Gastrocnemius medialis (tissue), 4 donors: ENCODE measurements around the gene ATRIP. TPM values are rescaled to one million over a fixed set of nuclear protein-coding genes. Genes with fewer than 3 reads are reported as not detected.
A peak's percentile ranks its signal among the peaks of the same experiment; 100 is the strongest.

Experiments used
- ATAC-seq, 2 donors: fragments of 150-250 bp; one replicate each; pipeline ENCODE4 v1.9.1; 2016
- DNase-seq, 2 donors: peaks; one replicate each; pipeline ENCODE4 v3.0.0-alpha.2; 2019
- H3K27ac ChIP-seq, 4 donors: fragments of 200-600 bp; sonication (generic); 1 replicate in 1 of 4; 2 replicates in 3 of 4; pipeline ENCODE4 v1.5.1; 2016 to 2018; ENCODE audit warnings: mild to moderate bottlenecking in 2 of 4, moderate library complexity in 1 of 4
- H3K27me3 ChIP-seq, 3 donors: fragments of 200-600 bp; sonication (generic) in 2 of 3; 1 replicate in 1 of 3; 2 replicates in 2 of 3; pipeline versions ENCODE4 v1.5.1 to v1.6.0; 2016 to 2019; ENCODE audit warnings: mild to moderate bottlenecking in 1 of 3, moderate library complexity in 1 of 3
- H3K36me3 ChIP-seq, 2 donors: fragments of 200-600 bp; sonication (generic) in 1 of 2; one replicate each; pipeline ENCODE4 v1.5.1; 2017 to 2018
- H3K4me1 ChIP-seq, 2 donors: fragments of 200-600 bp; sonication (generic) in 1 of 2; one replicate each; pipeline ENCODE4 v1.5.1; 2016 to 2017; ENCODE audit warnings: mild to moderate bottlenecking in 2 of 2
- H3K4me3 ChIP-seq, 4 donors: fragments of 200-600 bp; sonication (generic) in 3 of 4; 1 replicate in 1 of 4; 2 replicates in 3 of 4; pipeline ENCODE4 v1.5.1; 2016 to 2019; ENCODE audit warnings: mild to moderate bottlenecking in 2 of 4
- H3K9me3 ChIP-seq, 3 donors: fragments of 200-600 bp; sonication (generic) in 2 of 3; 1 replicate in 1 of 3; 2 replicates in 2 of 3; pipeline ENCODE4 v1.5.1; 2016 to 2019
- POLR2A ChIP-seq, 2 donors: fragments of 450-650 bp; IDR thresholded peaks; one replicate each; pipeline ENCODE4 v1.6.1; 2017; ENCODE audit warnings: antibody characterized with exemption in 2 of 2, mild to moderate bottlenecking in 2 of 2, moderate library complexity in 2 of 2
- in situ Hi-C, 4 donors: fragments of 200-750 bp; cut with MboI; loops; one replicate each; pipeline versions ENCODE4 v1.15.0 to v1.8.0; 2017; ENCODE audit warnings: low sequenced_read_pairs in 4 of 4
- intact Hi-C: fragments of 100-400 bp; cut with DNase I; formaldehyde crosslinking; loops from one replicate; pipeline ENCODE4 v1.15.1; 2023; ENCODE audit warnings: low total_unique reads
- total RNA-seq, 4 donors: library from RNA; depleted of rRNA; stranded (reverse); fragments of >200 nt; gene quantifications; one replicate each; pipeline versions ENCODE4 v1.1.0 to v1.2.3, GENCODE V29; 2016
- TF ChIP-seq, protein P1 (sequence below), 5 experiments: fragments of 450-650 bp in 3 of 5; fragments of 200-600 bp in 2 of 5; sonication (generic) in 2 of 5; IDR thresholded peaks in 4 of 5; conservative IDR thresholded peaks in 1 of 5; 1 replicate in 4 of 5; 2 replicates in 1 of 5; pipeline ENCODE4 v1.5.1; 2016 to 2019; ENCODE audit warnings: antibody characterized with exemption in 5 of 5, mild to moderate bottlenecking in 3 of 5, moderate library complexity in 3 of 5

ATRIP gene
- total RNA-seq, 4 donors from 2014 or later, result 4.8 to 7.2 (median 7.0) TPM

DNA sequence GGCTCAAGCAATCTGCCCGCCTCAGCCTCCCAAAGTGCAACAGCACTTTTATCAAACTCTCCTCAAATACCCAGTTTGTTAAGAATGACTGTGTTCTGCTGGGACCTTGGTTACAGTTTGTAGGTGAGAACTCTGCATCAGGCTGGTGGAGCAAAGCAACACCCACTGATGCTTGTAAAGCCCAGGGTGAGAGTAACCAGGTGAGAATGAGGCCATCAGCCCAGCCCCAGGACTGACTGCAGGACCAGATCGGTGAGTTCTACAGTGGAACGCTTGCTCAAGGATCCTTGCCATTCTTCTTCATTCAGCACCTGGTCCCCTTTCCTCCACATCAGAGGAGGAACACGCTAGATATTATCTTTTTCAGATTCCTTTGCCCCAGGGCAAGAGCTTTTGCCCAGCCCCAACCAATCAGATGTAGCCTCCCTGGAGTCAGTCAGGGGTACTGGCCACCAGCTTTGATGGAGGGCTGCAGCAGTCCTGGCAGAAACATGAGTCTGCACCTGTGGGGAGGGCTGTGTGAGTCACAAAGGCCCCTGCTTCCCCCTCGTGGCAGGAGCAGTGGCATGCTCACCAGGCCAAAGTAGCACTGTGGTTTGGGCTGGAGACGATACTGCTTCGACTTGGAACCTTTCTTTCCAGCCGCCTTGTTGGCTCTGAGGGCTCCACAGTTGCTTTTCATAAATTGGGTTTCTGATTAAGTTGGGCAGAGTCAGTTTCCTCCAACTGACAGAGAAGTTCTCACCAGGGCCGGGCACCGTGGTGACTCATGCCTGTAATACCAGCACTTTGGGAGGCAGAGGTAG lies 60.9 kb downstream of the ATRIP start:
- peaks cover 23 to 24% of the 10 kb centered on the region in 2 donors for H3K4me1 ChIP-seq
- H3K36me3 ChIP-seq, result no peaks in the 10 kb centered on the region
- peak in 1 of 2 donors; percentile 58 for ATAC-seq
- TF ChIP-seq POLR2A (IDR thresholded peaks at IDR 0.05), result no peak
- TF ChIP-seq, protein P1, sequence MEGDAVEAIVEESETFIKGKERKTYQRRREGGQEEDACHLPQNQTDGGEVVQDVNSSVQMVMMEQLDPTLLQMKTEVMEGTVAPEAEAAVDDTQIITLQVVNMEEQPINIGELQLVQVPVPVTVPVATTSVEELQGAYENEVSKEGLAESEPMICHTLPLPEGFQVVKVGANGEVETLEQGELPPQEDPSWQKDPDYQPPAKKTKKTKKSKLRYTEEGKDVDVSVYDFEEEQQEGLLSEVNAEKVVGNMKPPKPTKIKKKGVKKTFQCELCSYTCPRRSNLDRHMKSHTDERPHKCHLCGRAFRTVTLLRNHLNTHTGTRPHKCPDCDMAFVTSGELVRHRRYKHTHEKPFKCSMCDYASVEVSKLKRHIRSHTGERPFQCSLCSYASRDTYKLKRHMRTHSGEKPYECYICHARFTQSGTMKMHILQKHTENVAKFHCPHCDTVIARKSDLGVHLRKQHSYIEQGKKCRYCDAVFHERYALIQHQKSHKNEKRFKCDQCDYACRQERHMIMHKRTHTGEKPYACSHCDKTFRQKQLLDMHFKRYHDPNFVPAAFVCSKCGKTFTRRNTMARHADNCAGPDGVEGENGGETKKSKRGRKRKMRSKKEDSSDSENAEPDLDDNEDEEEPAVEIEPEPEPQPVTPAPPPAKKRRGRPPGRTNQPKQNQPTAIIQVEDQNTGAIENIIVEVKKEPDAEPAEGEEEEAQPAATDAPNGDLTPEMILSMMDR (IDR thresholded peaks at IDR 0.05 in 4 of 5, conservative IDR thresholded peaks at IDR 0.05 in 1 of 5), result peak; percentile 30 to 69 (median 55)
- no peaks in the 10 kb centered on the region for H3K27me3 ChIP-seq
- H3K9me3 ChIP-seq, result no peaks in the 10 kb centered on the region
- peak; percentile 25 to 62 for DNase-seq
- no peak overlapping the region for H3K4me3 ChIP-seq
- intact Hi-C loops, result loop anchor here (1.0 kb wide), 1 partner anchor 42 kb away; no protein-coding TSS in a partner anchor
- in situ Hi-C loops, result no loop called here
- peak overlapping the region; percentile 55 to 71 (median 62) for H3K27ac ChIP-seq

DNA sequence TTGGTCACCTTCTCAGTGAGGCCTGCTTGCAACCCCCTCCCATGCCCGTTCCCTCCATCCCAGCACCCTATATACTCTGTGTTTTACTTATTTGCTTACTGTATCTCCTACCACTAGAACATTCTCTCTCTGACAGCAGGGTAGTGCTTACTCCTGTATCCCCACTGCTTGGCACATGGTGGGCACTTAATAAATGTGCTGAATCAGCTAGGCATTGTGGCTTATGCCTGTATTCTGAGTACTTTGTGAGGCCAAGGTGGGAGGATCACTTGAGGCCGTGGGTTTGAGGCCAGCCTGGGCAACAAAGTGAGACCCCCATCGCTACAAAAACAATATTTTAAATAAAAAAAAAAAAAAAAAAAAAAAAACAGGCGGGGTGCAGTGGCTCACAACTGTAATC lies 65.0 kb downstream of the ATRIP start:
- in situ Hi-C loops (no loop called here), intact Hi-C loops (no loop called here)
- no peak for ATAC-seq
- no peaks in the 10 kb centered on the region for H3K4me1 ChIP-seq
- TF ChIP-seq POLR2A (IDR thresholded peaks at IDR 0.05), result no peak
- TF ChIP-seq, protein P1 (IDR thresholded peaks at IDR 0.05 in 4 of 5, conservative IDR thresholded peaks at IDR 0.05 in 1 of 5), result no peak
- H3K27ac ChIP-seq, result no peak overlapping the region
- no peaks in the 10 kb centered on the region for H3K27me3 ChIP-seq
- H3K9me3 ChIP-seq, result no peaks in the 10 kb centered on the region
- DNase-seq, result no peak
- H3K36me3 ChIP-seq, result no peaks in the 10 kb centered on the region
- H3K4me3 ChIP-seq, result no peak overlapping the region

DNA sequence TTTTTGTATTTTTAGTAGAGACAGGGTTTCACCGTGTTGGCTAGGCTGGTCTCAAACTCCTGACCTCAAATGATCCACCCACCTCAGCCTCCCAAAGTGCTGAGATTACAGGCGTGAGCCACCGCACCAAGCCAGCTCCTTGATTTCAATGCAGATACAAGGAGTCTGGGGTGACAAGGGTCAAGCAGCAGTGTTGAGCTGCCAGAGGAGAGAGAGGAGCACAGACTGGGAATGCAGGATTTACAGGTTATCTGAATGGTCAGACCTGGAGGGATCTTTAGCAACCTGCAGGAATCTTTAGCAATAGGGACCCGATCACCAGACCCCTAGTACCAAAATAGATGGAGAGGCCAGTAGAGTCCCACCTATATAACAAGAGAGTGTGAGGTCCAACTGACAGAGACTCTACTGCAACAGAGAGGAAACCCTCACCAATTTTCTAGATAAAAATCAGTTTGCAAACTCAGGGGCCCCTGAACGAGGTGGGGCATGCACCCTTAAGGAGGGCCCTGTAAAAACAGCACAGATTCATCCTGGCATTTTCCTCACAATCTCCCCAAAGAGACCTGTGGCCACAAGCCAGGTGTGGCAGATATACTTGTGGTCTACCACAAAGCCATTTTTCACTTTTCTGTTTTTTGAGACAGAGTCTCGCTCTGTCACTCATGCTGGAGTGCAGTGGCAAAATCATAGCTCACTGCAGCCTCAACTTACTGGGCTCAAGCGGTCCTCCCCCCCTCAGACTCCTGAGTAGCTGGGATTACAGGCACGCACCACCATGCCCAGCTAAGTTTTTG lies 68.1 kb downstream of the ATRIP start:
- intact Hi-C loops, result no loop called here
- Histone ChIP-seq H3K36me3 (no peaks in the 10 kb centered on the region), H3K4me3 (no peak overlapping the region), H3K4me1 (no peaks in the 10 kb centered on the region), H3K27ac (no peak overlapping the region), H3K9me3 (no peaks in the 10 kb centered on the region), H3K27me3 (no peaks in the 10 kb centered on the region)
- no peak for TF ChIP-seq POLR2A (IDR thresholded peaks at IDR 0.05)
- TF ChIP-seq, protein P1 (IDR thresholded peaks at IDR 0.05 in 4 of 5, conservative IDR thresholded peaks at IDR 0.05 in 1 of 5), result no peak
- no peak for ATAC-seq
- DNase-seq, result no peak
- in situ Hi-C loops, result no loop called here

Other genes with a start within 250 kb of the ATRIP start
- gene CAMP, start 223.2 kb upstream of the ATRIP start, total RNA-seq, result not detected
- gene ZNF589, start 205.6 kb upstream of the ATRIP start, total RNA-seq, result 1 to 10 TPM; 1.1 to 9.6 (median 3.0) TPM
- gene NME6, start 145.4 kb upstream of the ATRIP start, total RNA-seq, result 10 to 100 TPM; 19.9 to 26.8 (median 23.3) TPM
- not detected for gene SPINK8, start 113.1 kb upstream of the ATRIP start, total RNA-seq
- not detected for gene FBXW12, start 74.5 kb upstream of the ATRIP start, total RNA-seq
- gene PLXNB1, start 16.7 kb upstream of the ATRIP start, total RNA-seq, result 1 to 10 TPM; 2.8 to 7.2 (median 3.5) TPM
- gene CCDC51, start 6.6 kb upstream of the ATRIP start, total RNA-seq, result 10 to 100 TPM in 2 of 4 donors, 1 to 10 TPM in 2; 4.9 to 12.2 (median 9.9) TPM
- 100 to 1,000 TPM; 202 to 353 (median 294) TPM for gene TMA7, start 6.5 kb upstream of the ATRIP start, total RNA-seq
- gene SHISA5, start 57.4 kb downstream of the ATRIP start, total RNA-seq, result 10 to 100 TPM; 17.0 to 31.6 (median 23.4) TPM
- gene PFKFB4, start 110.1 kb downstream of the ATRIP start, total RNA-seq, result 1 to 10 TPM in 3 of 4 donors, under 1 TPM in 1; 0.87 to 2.6 (median 1.7) TPM
- gene UCN2, start 117.0 kb downstream of the ATRIP start, total RNA-seq, result not detected
- gene COL7A1, start 148.6 kb downstream of the ATRIP start, total RNA-seq, result 1 to 10 TPM in 2 of 4 donors, under 1 TPM in 2; 0.66 to 1.7 (median 1.1) TPM
- gene UQCRC1, start 162.9 kb downstream of the ATRIP start, total RNA-seq, result 100 to 1,000 TPM; 679 to 861 (median 720) TPM
- not detected for gene TMEM89, start 175.0 kb downstream of the ATRIP start, total RNA-seq
- 10 to 100 TPM in 2 of 4 donors, 1 to 10 TPM in 2; 6.1 to 17.3 (median 10.1) TPM for gene SLC26A6, start 188.7 kb downstream of the ATRIP start, total RNA-seq
- under 1 TPM in 3 of 4 donors, not detected in 1; 0.02 to 0.25 (median 0.05) TPM for gene CELSR3, start 216.1 kb downstream of the ATRIP start, total RNA-seq
- 10 to 100 TPM; 13.2 to 33.1 (median 19.4) TPM for gene NCKIPSD, start 239.2 kb downstream of the ATRIP start, total RNA-seq